GM23338 (cell line): ENCODE results near the gene AGTR1.

Experiments
- CTCF ChIP-seq, 2 experiments: fragments of 200-600 bp in 1 of 2; sonication (generic) in 1 of 2; conservative IDR thresholded peaks; 2 replicates each; pipeline versions ENCODE4 v1.5.1 to v1.6.1; 2016 to 2017; ENCODE audit warnings: antibody characterized with exemption in 2 of 2, low read depth in 2 of 2, mild to moderate bottlenecking in 2 of 2, moderate library complexity in 1 of 2
- EZH2 ChIP-seq: fragments of 200-600 bp; sonication (generic); IDR thresholded peaks from one replicate; pipeline ENCODE4 v1.8.0; 2017; ENCODE audit warnings: antibody characterized with exemption, mild to moderate bottlenecking, low read depth; ENCODE audit not compliant: unreplicated experiment
- EZH2phosphoT487 ChIP-seq: fragments of 200-600 bp; sonication (generic); IDR thresholded peaks from one replicate; pipeline ENCODE4 v1.8.1; 2018; ENCODE audit warnings: antibody characterized with exemption; ENCODE audit not compliant: unreplicated experiment
- JUNB ChIP-seq: IDR thresholded peaks from one replicate; pipeline ENCODE4 v1.6.1; 2016; ENCODE audit warnings: antibody characterized with exemption; ENCODE audit not compliant: unreplicated experiment
- POLR2AphosphoS5 ChIP-seq: IDR thresholded peaks from 2 replicates; pipeline ENCODE4 v1.6.1; 2016; ENCODE audit warnings: antibody characterized with exemption, low read depth
- STAT1 ChIP-seq: IDR thresholded peaks from one replicate; pipeline ENCODE4 v1.6.1; 2016; ENCODE audit warnings: antibody characterized with exemption; ENCODE audit not compliant: unreplicated experiment

GRCh38 chr3:148740291-148740690 is 42.6 kb downstream of the AGTR1 start:
- TF ChIP-seq EZH2phosphoT487 (no peak), POLR2AphosphoS5 (no peak), JUNB (no peak), STAT1 (no peak), EZH2 (no peak), CTCF (conservative IDR thresholded peaks at IDR 0.05; ENCODE audit: low read depth in 2 of 2) (no peak)
